ENCODE data around the gene SLC24A3.

- TF ChIP-seq CTCF (conservative IDR thresholded peaks at IDR 0.05; ENCODE audit: low read length) (no peak), EZH2phosphoT487 (IDR thresholded peaks at IDR 0.05; ENCODE audit: borderline replicate concordance) (no peak)
Measured at GRCh38 chr20:19589787-19590362, 377.4 kb downstream of the SLC24A3 start.
